OCI-LY3 (cell line): ENCODE measurements around the gene CHIT1.

Source experiments
- EZH2phosphoT487 ChIP-seq: fragments of 200-600 bp; shearing (Covaris generic); IDR thresholded peaks from 2 replicates; pipeline ENCODE4 v1.6.1; 2018; ENCODE audit warnings: antibody characterized with exemption, mixed run types, low read depth
- TF ChIP-seq, protein P1 (sequence below): fragments of 200-600, 300-600 bp; sonication (generic); IDR thresholded peaks from 2 replicates; pipeline ENCODE4 v1.5.1; 2014; ENCODE audit warnings: antibody characterized with exemption, low read length, low read depth

GRCh38 chr1:203175237-203175826, 54.1 kb downstream of the CHIT1 start, which contains the start of gene MYBPH:
- TF ChIP-seq, protein P1, sequence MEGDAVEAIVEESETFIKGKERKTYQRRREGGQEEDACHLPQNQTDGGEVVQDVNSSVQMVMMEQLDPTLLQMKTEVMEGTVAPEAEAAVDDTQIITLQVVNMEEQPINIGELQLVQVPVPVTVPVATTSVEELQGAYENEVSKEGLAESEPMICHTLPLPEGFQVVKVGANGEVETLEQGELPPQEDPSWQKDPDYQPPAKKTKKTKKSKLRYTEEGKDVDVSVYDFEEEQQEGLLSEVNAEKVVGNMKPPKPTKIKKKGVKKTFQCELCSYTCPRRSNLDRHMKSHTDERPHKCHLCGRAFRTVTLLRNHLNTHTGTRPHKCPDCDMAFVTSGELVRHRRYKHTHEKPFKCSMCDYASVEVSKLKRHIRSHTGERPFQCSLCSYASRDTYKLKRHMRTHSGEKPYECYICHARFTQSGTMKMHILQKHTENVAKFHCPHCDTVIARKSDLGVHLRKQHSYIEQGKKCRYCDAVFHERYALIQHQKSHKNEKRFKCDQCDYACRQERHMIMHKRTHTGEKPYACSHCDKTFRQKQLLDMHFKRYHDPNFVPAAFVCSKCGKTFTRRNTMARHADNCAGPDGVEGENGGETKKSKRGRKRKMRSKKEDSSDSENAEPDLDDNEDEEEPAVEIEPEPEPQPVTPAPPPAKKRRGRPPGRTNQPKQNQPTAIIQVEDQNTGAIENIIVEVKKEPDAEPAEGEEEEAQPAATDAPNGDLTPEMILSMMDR = no peak
- TF ChIP-seq EZH2phosphoT487 = no peak
